Measurements from ENCODE around the gene OR2G2. TPM values are rescaled to one million over a fixed set of nuclear protein-coding genes. Genes with fewer than 3 reads are reported as not detected.

The OR2G2 gene
- total RNA-seq (2014; rRNA removed; shearing (Covaris generic)), result not detected in 2 replicates
- polyA plus RNA-seq (2015; cell fraction: cytosol; rRNA removed), result not detected in 2 replicates
- polyA plus RNA-seq (2015; cell fraction: nucleus; rRNA removed), result not detected in 2 replicates

GRCh38 chr1:247588060-247588459 is at the start of gene OR2G2:
Gene OR2G2 (plus strand): TSS chr1:247588360. CDS start chr1:247588360, 0 bp downstream.
- DNase-seq (ENCODE audit: low read depth), result no peak

- no peak for DNase-seq (ENCODE audit: low read depth)
Measured at GRCh38 chr1:247538561-247538960, 49.6 kb upstream of the OR2G2 start.

GRCh38 chr1:247539215-247539614 is 48.9 kb upstream of the OR2G2 start:
- no peak for DNase-seq (ENCODE audit: low read depth)

- DNase-seq (ENCODE audit: low read depth), result no peak
Measured at GRCh38 chr1:247540581-247540980, 47.6 kb upstream of the OR2G2 start.

GRCh38 chr1:247542811-247543210 is 45.3 kb upstream of the OR2G2 start:
- DNase-seq (ENCODE audit: low read depth), result no peak

- no peak for DNase-seq (ENCODE audit: low read depth)
Measured at GRCh38 chr1:247548092-247548491, 40.1 kb upstream of the OR2G2 start.

- no peak for DNase-seq (ENCODE audit: low read depth)
Measured at GRCh38 chr1:247548769-247549182, 39.4 kb upstream of the OR2G2 start, which contains the start of gene GCSAML. Gene GCSAML (plus strand): TSS chr1:247549134. CDS start chr1:247549192, 58 bp downstream.

- DNase-seq (ENCODE audit: low read depth), result peak; percentile 22
Measured at GRCh38 chr1:247551721-247552120, 36.4 kb upstream of the OR2G2 start.

- DNase-seq (ENCODE audit: low read depth), result no peak
Measured at GRCh38 chr1:247552231-247552630, 35.9 kb upstream of the OR2G2 start.

- no peak for DNase-seq (ENCODE audit: low read depth)
Measured at GRCh38 chr1:247557926-247558674, 30.1 kb upstream of the OR2G2 start.

GRCh38 chr1:247561711-247562110 is 26.4 kb upstream of the OR2G2 start:
- DNase-seq (ENCODE audit: low read depth), result no peak

- DNase-seq (ENCODE audit: low read depth), result no peak
Measured at GRCh38 chr1:247562198-247562597, 26.0 kb upstream of the OR2G2 start.

GRCh38 chr1:247574236-247574635 is 13.9 kb upstream of the OR2G2 start:
- DNase-seq (ENCODE audit: low read depth), result no peak

- DNase-seq (ENCODE audit: low read depth), result no peak
Measured at GRCh38 chr1:247574664-247575063, 13.5 kb upstream of the OR2G2 start.

GRCh38 chr1:247576514-247576913 is 11.6 kb upstream of the OR2G2 start:
- DNase-seq (ENCODE audit: low read depth), result peak; percentile 15

- no peak for DNase-seq (ENCODE audit: low read depth)
Measured at GRCh38 chr1:247578946-247579460, 9.2 kb upstream of the OR2G2 start.

- no peak for DNase-seq (ENCODE audit: low read depth)
Measured at GRCh38 chr1:247605286-247605685, 17.1 kb downstream of the OR2G2 start, which contains the start of gene OR2G3. Gene OR2G3 (plus strand): TSS chr1:247605586. CDS start chr1:247605586, 0 bp downstream.

GRCh38 chr1:247613405-247613804 is 25.2 kb downstream of the OR2G2 start:
- DNase-seq (ENCODE audit: low read depth), result no peak

GRCh38 chr1:247614625-247615024 is 26.5 kb downstream of the OR2G2 start:
- peak; percentile 2 for DNase-seq (ENCODE audit: low read depth)

- no peak for DNase-seq (ENCODE audit: low read depth)
Measured at GRCh38 chr1:247627951-247628350, 39.8 kb downstream of the OR2G2 start.

- DNase-seq (ENCODE audit: low read depth), result no peak
Measured at GRCh38 chr1:247638011-247638410, 49.9 kb downstream of the OR2G2 start.

GRCh38 chr1:247638781-247639180 is 50.6 kb downstream of the OR2G2 start:
- no peak for DNase-seq (ENCODE audit: low read depth)

Data from HT1080 (cell line).